Measurements from ENCODE around the gene IZUMO2.

Gene IZUMO2

DNA sequence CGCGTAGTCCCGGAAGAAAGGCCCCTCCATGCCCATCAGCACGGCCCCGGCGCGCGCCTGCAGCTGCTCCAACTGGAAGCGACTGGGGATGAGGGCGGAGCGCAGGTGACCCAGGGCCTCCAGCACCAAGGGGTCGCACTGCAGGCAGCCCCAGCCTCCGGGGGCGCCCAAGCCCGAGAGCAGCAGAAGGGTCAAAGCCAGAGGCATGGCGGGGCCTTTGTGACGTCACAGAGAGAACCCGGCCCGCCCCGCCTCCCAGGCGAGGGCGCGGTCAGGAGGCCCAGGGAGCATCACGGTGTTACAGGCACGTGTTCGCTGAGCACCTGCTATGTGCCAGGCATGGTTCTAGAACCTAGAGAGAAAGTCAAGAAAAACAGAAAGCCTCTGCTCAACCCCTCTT is at the start of gene IZUMO2:
TSS of gene IZUMO2 (minus strand) at position 294 of the 400 bp plus-strand sequence. CDS start at position 207, 87 bp downstream.
- no peak for DNase-seq (ENCODE audit: low read depth)

DNA sequence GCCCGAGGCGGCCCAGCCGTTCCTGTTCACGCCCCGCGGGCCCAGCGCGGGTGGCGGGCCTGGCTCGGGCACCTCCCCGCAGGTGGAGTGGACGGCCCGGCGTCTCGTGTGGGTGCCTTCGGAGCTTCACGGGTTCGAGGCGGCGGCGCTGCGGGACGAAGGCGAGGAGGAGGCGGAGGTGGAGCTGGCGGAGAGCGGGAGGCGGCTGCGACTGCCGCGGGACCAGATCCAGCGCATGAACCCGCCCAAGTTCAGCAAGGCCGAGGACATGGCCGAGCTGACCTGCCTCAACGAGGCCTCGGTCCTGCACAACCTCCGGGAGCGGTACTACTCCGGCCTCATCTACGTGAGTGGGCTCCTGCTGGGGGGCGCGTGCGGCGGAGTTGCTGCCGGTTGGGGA is 47.3 kb upstream of the IZUMO2 start:
- DNase-seq (ENCODE audit: low read depth), result no peak

GRCh38 chr19:50209131-50209530 is 46.0 kb upstream of the IZUMO2 start:
- DNase-seq (ENCODE audit: low read depth), result no peak

GRCh38 chr19:50207730-50208129 is 44.6 kb upstream of the IZUMO2 start:
- DNase-seq (ENCODE audit: low read depth), result no peak

- DNase-seq (ENCODE audit: low read depth), result no peak
These were observed 43.1 kb upstream of the IZUMO2 start for GRCh38 chr19:50206191-50206590.

GRCh38 chr19:50205681-50206138 is 42.6 kb upstream of the IZUMO2 start:
- DNase-seq (ENCODE audit: low read depth), result no peak

- DNase-seq (ENCODE audit: low read depth), result no peak
These were observed 42.0 kb upstream of the IZUMO2 start for GRCh38 chr19:50204811-50205675.

DNA sequence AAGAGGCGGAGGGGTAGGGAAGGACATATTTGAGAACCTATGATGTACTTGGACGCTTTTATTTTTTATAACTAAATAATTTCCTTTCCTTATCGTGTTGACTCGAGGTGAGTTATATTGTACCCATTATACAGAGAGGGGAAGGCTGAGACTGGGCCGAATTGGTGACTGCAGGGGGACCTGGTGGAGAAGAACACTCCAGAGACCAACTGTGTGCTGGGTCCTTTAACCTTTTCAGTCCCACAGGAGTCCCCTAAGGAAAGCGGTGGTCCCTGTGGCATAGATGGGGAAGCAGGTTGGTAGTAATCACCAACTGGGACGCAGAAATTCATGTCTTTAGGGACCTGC is 41.0 kb upstream of the IZUMO2 start:
- no peak for DNase-seq (ENCODE audit: low read depth)

- no peak for DNase-seq (ENCODE audit: low read depth)
These were observed 40.4 kb upstream of the IZUMO2 start, which contains the start of gene MYH14 for GRCh38 chr19:50203281-50204080. TSS of gene MYH14 (plus strand) at chr19:50203622. CDS start at chr19:50210366, 6,744 bp downstream.

- no peak for DNase-seq (ENCODE audit: low read depth)
These were observed 39.8 kb upstream of the IZUMO2 start for GRCh38 chr19:50202962-50203280.

GRCh38 chr19:50202386-50202785 is 39.3 kb upstream of the IZUMO2 start:
- no peak for DNase-seq (ENCODE audit: low read depth)

DNA sequence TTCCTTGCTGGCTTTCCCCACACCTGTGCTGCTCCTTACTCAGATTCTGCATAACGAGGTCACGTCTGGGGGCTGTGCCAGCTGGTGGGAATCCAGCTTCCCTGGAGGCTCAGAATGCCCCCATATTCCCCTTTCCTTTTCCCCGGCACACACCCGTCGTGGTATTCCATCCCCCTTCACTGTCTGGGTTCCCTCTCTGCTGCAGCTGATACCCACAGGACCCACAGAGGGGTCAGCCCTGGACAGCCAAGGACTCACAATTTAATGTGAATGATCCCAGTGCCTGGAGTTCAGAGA is 36.1 kb upstream of the IZUMO2 start:
- no peak for DNase-seq (ENCODE audit: low read depth)

DNA sequence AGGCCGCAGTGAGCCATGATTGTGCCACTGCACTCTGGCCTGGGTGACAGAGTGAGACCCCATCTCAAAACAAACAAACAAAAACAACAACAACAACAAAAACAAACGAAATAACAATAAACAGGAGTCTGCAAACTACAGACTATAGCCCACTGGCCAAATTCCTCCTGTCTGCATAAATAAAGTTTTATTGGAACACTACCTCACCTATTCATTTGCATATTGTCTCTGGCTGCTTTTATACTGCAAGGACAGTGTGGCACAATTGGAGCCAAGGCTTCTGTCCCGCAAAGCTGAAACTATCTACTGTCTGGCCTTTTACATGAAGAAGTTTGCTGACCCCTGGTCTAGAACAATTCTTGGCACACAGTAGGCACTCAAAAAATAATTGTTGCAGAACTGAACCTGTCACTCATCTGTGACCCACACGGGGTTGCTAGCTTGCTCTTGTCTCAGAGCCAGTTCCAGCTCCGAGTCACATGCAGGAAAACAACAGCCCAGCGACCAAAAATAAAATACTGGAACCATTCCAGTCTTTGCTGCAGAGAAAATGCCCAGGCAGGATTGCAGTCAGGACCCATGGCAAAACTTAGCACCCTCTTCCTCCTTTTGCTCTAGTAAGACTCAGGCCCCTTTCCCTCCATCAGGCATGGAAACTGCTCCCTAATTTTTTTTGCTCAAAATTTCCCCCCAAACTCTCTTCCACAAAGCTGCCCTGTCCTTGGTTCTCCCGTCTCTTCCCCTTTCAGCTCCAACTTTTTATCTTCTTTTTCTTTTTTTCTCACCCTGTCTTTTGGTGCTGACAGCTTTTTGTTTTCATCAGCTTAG is 35.6 kb upstream of the IZUMO2 start:
- no peak for DNase-seq (ENCODE audit: low read depth)

- no peak for DNase-seq (ENCODE audit: low read depth)
These were observed 34.3 kb upstream of the IZUMO2 start for GRCh38 chr19:50197348-50197747.

DNA sequence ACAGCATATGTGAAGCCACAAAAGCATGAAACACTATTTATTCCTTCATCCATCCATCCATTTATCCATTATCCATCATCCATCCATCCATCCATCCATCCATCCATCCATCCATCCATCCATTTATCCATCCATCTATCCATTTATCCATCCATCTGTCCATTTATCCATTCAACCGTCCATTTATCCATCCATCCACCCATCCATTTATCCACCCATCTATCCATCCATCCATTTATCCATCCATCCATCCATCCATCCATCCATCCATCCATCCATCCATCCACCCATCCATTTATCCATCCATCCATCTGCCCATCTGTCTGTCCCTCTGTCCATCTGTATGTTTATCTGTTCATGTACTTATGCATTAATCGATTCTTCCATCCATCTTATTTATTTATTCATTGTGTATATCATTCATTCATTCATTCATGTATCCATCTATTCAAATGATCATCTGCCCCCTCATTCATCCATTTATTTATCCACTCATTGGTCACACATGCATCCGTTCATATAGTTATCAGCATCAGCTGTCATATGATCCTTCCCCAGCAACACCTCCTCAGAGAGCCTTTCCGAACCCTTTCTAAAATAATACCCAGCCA is 33.3 kb upstream of the IZUMO2 start:
- DNase-seq (ENCODE audit: low read depth), result no peak

- no peak for DNase-seq (ENCODE audit: low read depth)
These were observed 32.1 kb upstream of the IZUMO2 start for GRCh38 chr19:50195224-50195623.

GRCh38 chr19:50192463-50193211 is 29.6 kb upstream of the IZUMO2 start:
- no peak for DNase-seq (ENCODE audit: low read depth)

DNA sequence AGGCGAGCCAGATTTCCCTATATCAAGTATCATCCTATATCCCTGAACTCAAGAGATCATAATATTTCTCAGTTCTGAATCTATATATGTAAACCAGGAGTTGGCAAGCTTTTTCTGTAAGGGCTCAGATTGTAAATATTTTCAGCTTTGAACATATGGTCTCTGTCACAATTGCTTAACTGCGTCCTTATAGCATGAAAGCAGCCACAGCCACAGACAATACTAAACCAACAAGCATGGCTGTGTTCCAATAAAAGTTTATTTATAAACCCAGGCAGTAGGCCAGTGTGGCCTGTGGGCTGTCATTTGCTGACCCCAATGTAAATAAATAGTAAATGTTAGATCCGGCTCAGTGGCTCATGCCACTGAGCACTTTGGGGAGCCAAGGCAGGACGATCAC is 28.1 kb upstream of the IZUMO2 start:
- DNase-seq (ENCODE audit: low read depth), result no peak

GRCh38 chr19:50190439-50190891 is 27.4 kb upstream of the IZUMO2 start:
- DNase-seq (ENCODE audit: low read depth), result no peak

DNA sequence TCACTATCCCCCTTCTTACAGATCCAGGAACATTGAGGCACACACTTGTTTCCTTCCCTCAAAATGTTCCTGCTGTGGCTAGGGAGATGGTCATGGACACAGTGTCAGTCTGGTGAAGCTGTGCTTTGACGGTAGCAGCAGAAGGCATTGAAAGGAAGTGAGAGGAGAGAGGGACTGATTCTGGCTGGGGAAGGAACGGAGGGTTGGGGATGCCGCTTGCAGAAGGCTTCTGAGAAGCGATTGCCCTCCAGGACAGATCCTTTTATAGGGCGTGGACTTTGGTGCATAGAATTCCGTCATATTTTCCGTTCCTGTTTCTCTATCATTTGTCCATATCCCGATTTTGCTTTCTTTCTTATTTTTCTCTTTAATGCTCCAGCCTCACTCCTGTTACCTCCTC is 26.2 kb upstream of the IZUMO2 start:
- no peak for DNase-seq (ENCODE audit: low read depth)

DNA sequence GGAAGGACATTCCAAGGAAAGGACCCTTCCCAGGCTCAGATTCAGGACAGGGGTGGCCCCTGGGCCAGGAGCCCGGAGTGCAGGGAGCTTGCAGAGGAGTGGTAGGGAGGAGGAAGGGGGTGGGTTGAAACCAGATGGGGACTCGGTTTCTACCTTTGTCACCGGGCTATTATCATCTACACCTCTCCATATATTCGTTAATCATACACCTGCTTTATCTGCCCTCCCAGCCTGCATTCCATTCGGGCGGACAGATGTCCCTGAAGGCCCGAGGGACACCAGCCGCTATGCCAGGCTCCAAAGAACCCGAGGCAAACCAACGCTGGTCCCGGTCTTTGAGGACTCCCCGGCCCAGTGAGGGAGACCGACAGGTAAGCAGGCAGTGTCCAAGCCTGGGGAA is 24.9 kb upstream of the IZUMO2 start:
- DNase-seq (ENCODE audit: low read depth), result no peak
